ENCODE measurements around the gene GGCX.

Gene GGCX

GRCh38 chr2:85539361-85540132 is 21.7 kb downstream of the GGCX start:
- peak; percentile 74 for DNase-seq

DNA sequence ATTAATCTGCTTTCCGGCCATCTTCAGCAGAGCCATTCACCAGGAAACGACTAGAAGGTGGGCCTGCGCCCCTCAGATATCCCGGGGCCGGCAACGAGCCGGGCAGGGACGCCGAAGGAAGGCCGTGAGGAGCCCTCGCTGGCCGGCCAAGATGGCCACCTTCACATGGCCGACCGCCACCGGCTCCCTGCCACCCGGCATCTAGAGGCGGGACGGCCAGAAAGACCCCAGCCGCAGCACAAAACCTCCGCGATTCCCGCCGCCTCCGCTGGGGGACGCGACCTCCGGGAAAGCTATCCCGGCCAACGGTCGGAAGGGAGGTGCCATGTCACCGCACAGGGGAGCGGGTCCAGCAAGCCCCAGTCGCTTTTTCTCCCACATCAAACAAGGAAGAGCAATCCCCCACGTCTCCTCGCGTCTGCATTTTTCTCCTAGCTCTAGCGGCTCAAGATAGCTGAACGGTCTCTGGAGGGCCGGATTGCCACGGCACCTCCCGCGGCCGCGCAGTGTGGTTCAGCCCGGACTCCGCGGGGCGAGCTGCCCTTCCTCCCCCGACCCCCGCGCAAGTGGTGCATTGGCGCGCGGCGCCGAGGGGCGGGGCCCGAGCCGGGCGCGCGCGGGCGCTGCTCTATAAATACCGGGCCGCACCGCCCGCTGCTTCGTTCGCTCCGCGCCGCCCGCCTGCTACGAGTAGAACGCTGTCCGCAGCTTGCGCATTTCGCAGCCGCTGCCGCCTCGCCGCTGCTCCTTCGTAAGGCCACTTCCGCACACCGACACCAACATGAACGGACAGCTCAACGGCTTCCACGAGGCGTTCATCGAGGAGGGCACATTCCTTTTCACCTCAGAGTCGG is 22.6 kb downstream of the GGCX start, which contains the start of gene MAT2A:
Gene MAT2A (plus strand): TSS at position 662 of the 854 bp plus-strand sequence. CDS start 120 bp downstream, at position 782.
- DNase-seq, result peak; percentile 95

- peak; percentile 43 for DNase-seq
These were observed 23.4 kb downstream of the GGCX start for GRCh38 chr2:85537600-85538506.

DNA sequence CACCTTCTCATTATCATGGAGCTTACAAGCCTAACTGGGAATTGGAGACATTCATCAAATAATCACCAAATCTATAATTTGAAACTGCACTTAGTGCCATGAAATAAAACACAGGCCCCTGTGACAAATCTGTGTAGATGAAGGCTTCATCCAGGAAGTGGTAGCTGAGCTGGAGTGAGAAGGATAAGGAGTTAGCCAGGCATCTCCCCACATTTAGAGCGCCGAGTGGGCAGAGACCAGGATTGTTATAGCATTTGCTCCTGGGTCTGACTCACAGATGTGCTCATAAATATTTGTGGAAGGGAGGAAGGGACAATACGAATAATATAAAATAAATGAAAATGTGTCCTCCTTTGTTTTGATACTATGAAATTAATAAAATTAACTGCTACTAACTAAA is 24.8 kb downstream of the GGCX start:
- peak; percentile 83 for DNase-seq

- no peak for DNase-seq
These were observed 26.4 kb downstream of the GGCX start for GRCh38 chr2:85534881-85535280.

- no peak for DNase-seq
These were observed 27.2 kb downstream of the GGCX start for GRCh38 chr2:85534099-85534498.

GRCh38 chr2:85531589-85531988 is 29.7 kb downstream of the GGCX start:
- no peak for DNase-seq

- no peak for DNase-seq
These were observed 31.5 kb downstream of the GGCX start for GRCh38 chr2:85529809-85530208.

GRCh38 chr2:85528355-85528754 is 32.9 kb downstream of the GGCX start:
- no peak for DNase-seq

GRCh38 chr2:85527787-85528186 is 33.5 kb downstream of the GGCX start:
- DNase-seq, result no peak

DNA sequence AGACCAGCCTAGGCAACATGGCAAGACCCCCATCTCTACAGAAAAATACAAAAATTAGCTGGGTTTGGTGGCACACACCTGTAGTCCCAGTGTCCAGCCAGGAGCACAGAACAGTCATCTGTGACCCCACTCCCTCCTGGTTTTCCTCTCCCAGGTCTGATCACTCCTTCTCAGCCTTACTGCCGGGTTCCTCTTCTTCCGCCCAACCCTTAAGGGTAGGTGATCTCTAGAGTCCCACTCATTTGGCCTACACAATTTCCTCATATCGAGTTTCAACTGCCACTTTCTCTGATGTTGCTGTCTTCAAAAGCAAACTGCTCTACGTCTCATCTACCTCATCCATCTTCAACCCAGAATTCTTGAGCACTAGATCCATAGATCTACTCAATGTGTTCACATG is 35.7 kb downstream of the GGCX start:
- no peak for DNase-seq

DNA sequence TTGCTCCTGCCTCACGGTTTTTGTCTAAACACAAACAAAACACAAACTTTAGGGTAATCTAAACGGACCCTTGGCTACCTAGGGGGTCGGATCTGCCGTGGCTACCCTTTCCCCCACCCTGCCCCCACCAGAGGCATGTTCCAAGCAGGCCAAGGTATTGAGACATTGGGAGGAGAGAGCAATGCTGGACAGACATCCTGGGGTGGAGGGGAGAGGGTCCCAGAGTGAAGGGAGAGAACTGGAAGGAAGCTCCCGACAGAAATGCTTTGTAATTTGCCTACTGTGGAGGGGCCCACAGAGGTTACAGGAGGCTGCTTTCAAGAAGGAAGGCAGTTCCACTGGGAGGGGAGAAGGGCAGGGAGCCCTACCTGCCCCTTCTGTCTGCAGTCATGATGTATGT is 36.3 kb downstream of the GGCX start:
- DNase-seq, result no peak

GRCh38 chr2:85524336-85524908 is 36.9 kb downstream of the GGCX start:
- no peak for DNase-seq

DNA sequence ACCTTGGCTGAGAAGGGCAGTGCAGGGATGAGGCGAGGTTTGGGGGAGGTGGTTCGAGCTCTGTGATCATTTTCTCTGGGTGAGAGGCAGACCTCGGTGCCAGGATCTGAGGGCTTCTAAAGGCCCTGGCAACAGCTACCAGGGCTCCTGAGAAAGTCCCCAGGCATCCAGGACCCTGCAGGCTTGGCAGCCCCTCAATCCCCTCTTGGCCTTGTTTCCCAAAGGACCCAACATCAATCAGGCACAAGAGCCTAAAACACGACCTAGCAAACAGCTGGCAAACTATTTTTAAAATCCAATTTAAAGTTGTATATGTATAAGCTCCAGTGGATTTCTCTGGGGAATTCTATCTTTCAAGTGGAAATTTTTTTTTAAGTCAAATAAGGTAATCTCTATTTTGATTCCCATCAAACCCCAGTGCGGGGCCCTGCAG is 37.4 kb downstream of the GGCX start:
- no peak for DNase-seq

DNA sequence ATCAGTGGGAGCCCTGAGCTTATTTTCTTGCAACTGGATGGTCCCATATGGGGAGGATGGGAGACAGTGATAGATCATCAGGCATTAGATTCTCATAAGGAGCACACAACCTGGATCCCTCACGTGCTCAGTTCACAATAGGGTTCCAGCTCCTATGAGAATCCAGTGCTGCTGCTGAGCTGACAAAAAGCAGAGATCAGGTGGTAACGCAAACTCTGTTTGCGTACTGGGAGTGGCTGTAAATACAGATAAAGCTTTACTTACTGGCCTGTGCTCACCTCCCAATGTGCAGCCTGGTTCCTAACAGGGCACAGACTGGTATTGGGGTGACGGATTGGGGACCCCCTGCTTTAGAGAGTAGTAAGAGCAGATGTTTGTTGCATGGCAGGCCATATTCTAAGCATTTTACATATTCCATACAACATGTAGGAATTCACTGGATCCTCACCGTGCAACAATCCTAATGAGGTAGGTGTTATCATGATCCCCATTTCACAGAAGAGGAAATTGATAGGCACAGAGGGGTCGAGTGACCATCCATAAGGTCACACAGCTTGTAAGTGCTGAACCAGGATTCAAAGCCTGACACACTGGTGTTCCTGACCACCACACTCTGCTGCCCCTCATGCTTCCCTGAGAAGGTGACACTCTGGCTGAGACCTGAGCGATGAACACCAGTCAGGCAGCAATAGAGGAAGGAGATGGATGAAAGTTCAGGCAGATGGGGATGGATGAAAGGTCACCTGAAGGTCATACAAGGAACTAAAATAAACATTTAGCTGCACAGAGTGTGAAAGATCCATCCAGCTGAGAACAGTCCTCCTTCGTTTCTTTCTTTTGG is 38.0 kb downstream of the GGCX start:
- DNase-seq, result no peak

DNA sequence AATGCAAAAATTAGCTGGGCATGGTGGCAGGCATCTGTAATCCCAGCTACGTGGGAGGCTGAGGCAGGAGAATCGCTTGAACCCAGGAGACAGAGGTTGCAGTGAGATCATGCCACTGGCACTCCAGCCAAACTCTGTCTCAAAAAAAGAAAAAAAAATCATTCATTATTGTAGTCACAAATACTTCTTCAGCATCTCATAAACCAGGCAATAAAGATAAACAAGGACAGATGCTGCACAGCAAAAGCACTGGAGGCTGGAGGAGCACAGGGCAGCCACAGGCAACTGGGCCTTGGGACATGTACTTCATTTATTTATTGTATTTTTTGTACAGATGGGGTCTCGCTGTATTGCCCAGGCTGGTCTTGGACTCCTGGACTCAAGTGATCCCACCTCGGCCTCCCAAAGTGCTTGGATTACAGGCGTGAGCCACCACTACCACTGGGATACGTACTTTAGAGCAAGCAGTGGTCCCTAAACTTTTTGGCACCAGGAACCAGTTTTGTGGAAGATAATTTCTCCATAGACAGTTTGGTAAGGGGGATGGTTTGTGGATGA is 39.1 kb downstream of the GGCX start:
- DNase-seq, result no peak

- no peak for DNase-seq
These were observed 44.5 kb downstream of the GGCX start for GRCh38 chr2:85516653-85517389.

- no peak for DNase-seq
These were observed 47.0 kb downstream of the GGCX start for GRCh38 chr2:85514323-85514722.

DNA sequence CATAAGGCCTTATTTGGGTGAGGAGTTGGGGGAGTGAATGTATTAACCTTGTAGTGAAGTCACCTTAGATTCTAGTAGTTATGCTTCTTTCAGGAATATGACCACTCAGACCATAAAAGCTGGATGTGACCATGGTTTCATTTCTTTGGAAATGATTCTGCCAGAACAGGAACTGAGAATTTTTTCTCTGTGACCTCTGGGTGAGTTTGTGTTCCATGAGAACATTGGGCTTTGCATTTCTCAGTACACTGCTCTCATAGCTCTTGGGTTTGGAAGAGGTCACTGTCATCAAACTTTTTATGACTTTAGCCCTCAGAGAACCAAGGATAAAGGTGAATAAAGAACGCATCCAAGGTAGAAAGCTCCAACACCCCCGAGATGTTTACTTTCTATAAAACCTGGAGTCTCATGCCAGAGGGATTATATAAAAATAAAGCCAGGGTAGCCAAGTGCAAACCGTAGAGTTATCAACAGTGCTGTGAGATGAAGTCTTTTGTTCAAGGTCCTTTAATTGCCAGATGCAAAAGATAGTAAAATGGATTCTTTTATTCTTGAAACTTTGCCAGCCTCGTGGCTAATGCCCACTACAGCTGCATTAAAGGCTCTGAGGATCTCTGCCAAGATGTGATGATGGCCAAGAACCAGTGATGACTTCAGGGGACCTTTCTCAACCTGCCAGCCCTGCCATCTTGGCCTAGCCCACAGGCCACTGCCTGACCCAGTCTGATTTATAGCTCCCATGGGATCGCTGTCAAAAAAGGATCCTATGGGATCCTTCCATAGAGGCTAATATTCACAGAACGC is 50.1 kb downstream of the GGCX start:
- no peak for DNase-seq

GRCh38 chr2:85506768-85507181 is 54.5 kb downstream of the GGCX start:
- peak; percentile 71 for DNase-seq
